HepG2 (cell line): Measurements from ENCODE around the gene SLC26A2. TPM values are rescaled to one million over a fixed set of nuclear protein-coding genes. Genes with fewer than 3 reads are reported as not detected.

ENCODE experiments used
- AHR ChIP-seq: IDR thresholded peaks from 2 replicates; pipeline ENCODE4 v1.6.1; 2018; ENCODE audit warnings: missing genetic modification reagents, missing compliant biosample characterization
- AKAP8 ChIP-seq: sonication (generic); formaldehyde crosslinking; IDR thresholded peaks from 2 replicates; pipeline ENCODE4 v1.5.1; 2020; ENCODE audit warnings: mild to moderate bottlenecking, missing genetic modification reagents
- CREM ChIP-seq, 2 experiments: sonication (generic) in 1 of 2; formaldehyde crosslinking in 1 of 2; IDR thresholded peaks; 2 replicates each; pipeline versions ENCODE4 v1.4.0 to v1.6.1; 2016 to 2020; ENCODE audit warnings: antibody characterized with exemption in 1 of 2, mild to moderate bottlenecking in 1 of 2, missing genetic modification reagents in 1 of 2
- FOXA3 ChIP-seq: IDR thresholded peaks from 2 replicates; pipeline ENCODE4 v1.6.1; 2016; ENCODE audit warnings: missing genetic modification reagents, missing compliant biosample characterization
- HDAC6 ChIP-seq: fragments of 200-600 bp; sonication (generic); IDR thresholded peaks from 2 replicates; pipeline ENCODE4 v1.7.0; 2017; ENCODE audit warnings: mild to moderate bottlenecking, antibody characterized with exemption, low read length, low read depth
- IRF2 ChIP-seq: IDR thresholded peaks from 2 replicates; pipeline ENCODE4 v1.6.1; 2018; ENCODE audit warnings: missing genetic modification reagents, missing compliant biosample characterization
- MATR3 ChIP-seq: sonication (generic); formaldehyde crosslinking; IDR thresholded peaks from 2 replicates; pipeline ENCODE4 v1.4.0; 2020; ENCODE audit warnings: missing genetic modification reagents
- NCOR1 ChIP-seq: fragments of 200-600 bp; sonication (generic); IDR thresholded peaks from 2 replicates; pipeline ENCODE4 v1.7.0; 2017; ENCODE audit warnings: antibody characterized with exemption, low read length, borderline replicate concordance
- SATB2 ChIP-seq: sonication (generic); formaldehyde crosslinking; IDR thresholded peaks from 2 replicates; pipeline ENCODE4 v1.5.0; 2020; ENCODE audit warnings: missing genetic modification reagents
- SMAD1 ChIP-seq: sonication (generic); formaldehyde crosslinking; IDR thresholded peaks from 2 replicates; pipeline ENCODE4 v1.4.0; 2020; ENCODE audit warnings: missing genetic modification reagents, low read depth, mild to moderate bottlenecking, borderline replicate concordance
- SMARCE1 ChIP-seq: fragments of 450-650 bp; IDR thresholded peaks from 2 replicates; pipeline ENCODE4 v1.6.1; 2017; ENCODE audit warnings: borderline replicate concordance
- SPEN ChIP-seq: sonication (generic); formaldehyde crosslinking; IDR thresholded peaks from 2 replicates; pipeline ENCODE4 v1.5.1; 2020; ENCODE audit warnings: low read depth, mild to moderate bottlenecking, missing genetic modification reagents
- SRSF4 ChIP-seq: fragments of 200-400 bp; formaldehyde crosslinking; IDR thresholded peaks from one replicate; pipeline ENCODE4 v1.6.1; 2018; ENCODE audit warnings: mild to moderate bottlenecking, low read depth, low read length, moderate library complexity; ENCODE audit not compliant: poor library complexity, severe bottlenecking
- TBX2 ChIP-seq: sonication (generic); formaldehyde crosslinking; IDR thresholded peaks from 2 replicates; pipeline ENCODE4 v1.5.0; 2020; ENCODE audit warnings: missing genetic modification reagents, mild to moderate bottlenecking, borderline replicate concordance
- TEAD2 ChIP-seq: sonication (generic); formaldehyde crosslinking; IDR thresholded peaks from 2 replicates; pipeline ENCODE4 v1.9.0; 2021; ENCODE audit warnings: missing genetic modification reagents
- ZFAT ChIP-seq: sonication (generic); formaldehyde crosslinking; conservative IDR thresholded peaks from 2 replicates; pipeline ENCODE4 v1.8.1; 2023; ENCODE audit warnings: missing genetic modification reagents, inconsistent platforms
- ZFX ChIP-seq: sonication (generic); formaldehyde crosslinking; IDR thresholded peaks from 2 replicates; pipeline ENCODE4 v1.4.0; 2020; ENCODE audit warnings: mild to moderate bottlenecking, low read depth, missing genetic modification reagents, moderate library complexity
- ZNF20 ChIP-seq: sonication (generic); formaldehyde crosslinking; IDR thresholded peaks from 2 replicates; pipeline ENCODE4 v1.4.0; 2020; ENCODE audit warnings: mild to moderate bottlenecking, moderate library complexity, missing genetic modification reagents
- ZNF678 ChIP-seq: sonication (generic); formaldehyde crosslinking; IDR thresholded peaks from 2 replicates; pipeline ENCODE4 v1.4.0; 2020; ENCODE audit warnings: mild to moderate bottlenecking, missing genetic modification reagents
- ZNF83 ChIP-seq: sonication (generic); formaldehyde crosslinking; IDR thresholded peaks from 2 replicates; pipeline ENCODE4 v1.4.0; 2020; ENCODE audit warnings: missing genetic modification reagents, mild to moderate bottlenecking, borderline replicate concordance
- ZSCAN9 ChIP-seq: IDR thresholded peaks from 2 replicates; pipeline ENCODE4 v1.6.1; 2016; ENCODE audit warnings: borderline replicate concordance
- polyA plus RNA-seq, 8 experiments: library from polyadenylated mRNA; depleted of rRNA in 3 of 8; stranded (reverse) in 7 of 8; unstranded in 1 of 8; fragments of >200 nt; fragmentation: Illumina TruSeq in 4 of 8; extraction: Trizol in 4 of 8; gene quantifications; 2 replicates each; pipeline versions ENCODE4 v1.2.1 to v1.2.3, GENCODE V29; 2011 to 2016; ENCODE audit warnings: low read depth in 4 of 8, missing spikeins in 1 of 8, mixed read lengths in 1 of 8; ENCODE audit not compliant: insufficient read depth in 1 of 8
- total RNA-seq, 5 experiments: library from RNA; depleted of rRNA; stranded (reverse); fragments of >200 nt; fragmentation: Illumina TruSeq; extraction: Trizol; gene quantifications; 2 replicates each; pipeline ENCODE4 v1.2.3, GENCODE V29; 2016; ENCODE audit warnings: low read depth in 1 of 5
- TF ChIP-seq, protein P1 (sequence below): sonication (generic); formaldehyde crosslinking; conservative IDR thresholded peaks from 2 replicates; pipeline ENCODE4 v1.8.0; 2022; ENCODE audit warnings: mild to moderate bottlenecking, moderate library complexity, missing genetic modification reagents
- TF ChIP-seq, protein P2 (sequence below): sonication (generic); formaldehyde crosslinking; IDR thresholded peaks from 2 replicates; pipeline ENCODE4 v1.4.0; 2020; ENCODE audit warnings: low read depth, mild to moderate bottlenecking, missing genetic modification reagents
- TF ChIP-seq, protein P3 (sequence below): sonication (generic); formaldehyde crosslinking; IDR thresholded peaks from 2 replicates; pipeline ENCODE4 v1.4.0; 2020; ENCODE audit warnings: missing genetic modification reagents, borderline replicate concordance

The SLC26A2 gene
- total and polyA plus RNA-seq, 2 of the 13 experiments (the other 11 are each of a cell fraction or from before 2014, with no cell fraction given), result 2.2 to 7.9 TPM

DNA sequence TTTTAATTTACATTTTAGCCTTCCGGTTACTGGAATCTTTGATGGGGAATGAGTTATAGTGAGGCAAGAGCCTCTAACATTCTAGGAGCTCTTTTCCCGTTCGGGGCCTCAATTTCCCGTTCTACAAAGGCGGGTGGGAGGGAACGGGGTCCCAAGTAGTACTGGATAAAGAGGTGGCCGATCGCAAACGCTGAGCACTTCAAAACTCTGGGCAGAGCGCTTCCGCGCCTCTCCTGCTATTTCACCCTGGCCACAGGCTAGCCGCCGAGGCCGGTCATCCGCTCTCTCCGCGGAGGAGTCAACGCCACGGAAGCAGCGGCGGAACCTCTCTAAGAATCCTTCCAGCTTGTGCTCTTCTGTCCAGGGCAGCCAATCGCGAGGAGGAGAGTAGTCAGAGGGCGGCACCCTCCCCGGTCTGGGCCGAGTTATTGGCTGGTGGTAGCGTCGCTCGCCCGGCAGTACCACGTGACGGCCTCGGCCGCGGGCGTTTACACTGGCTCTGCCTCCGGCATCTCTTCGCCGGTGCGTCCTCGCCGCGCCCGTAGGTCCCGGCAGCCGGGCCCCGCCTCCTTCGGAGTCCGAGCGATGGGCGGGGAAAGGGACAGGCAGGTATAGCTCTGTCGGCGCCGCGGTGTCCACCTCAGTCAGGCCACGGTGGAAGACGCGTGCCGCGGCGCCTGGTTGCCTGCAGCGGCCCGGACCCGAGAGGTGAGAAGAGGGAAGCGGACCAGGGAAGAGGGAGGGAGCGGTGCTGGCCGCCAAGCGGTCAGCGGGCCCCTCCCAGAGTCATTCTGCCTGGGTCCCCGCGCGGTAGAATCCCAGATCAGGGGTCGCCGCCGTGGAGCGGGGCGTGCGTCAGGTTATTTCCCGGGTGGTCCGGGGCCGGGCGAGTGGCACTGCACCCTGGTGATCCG lies at the start of gene SLC26A2 (continued):
- TF ChIP-seq, protein P1, sequence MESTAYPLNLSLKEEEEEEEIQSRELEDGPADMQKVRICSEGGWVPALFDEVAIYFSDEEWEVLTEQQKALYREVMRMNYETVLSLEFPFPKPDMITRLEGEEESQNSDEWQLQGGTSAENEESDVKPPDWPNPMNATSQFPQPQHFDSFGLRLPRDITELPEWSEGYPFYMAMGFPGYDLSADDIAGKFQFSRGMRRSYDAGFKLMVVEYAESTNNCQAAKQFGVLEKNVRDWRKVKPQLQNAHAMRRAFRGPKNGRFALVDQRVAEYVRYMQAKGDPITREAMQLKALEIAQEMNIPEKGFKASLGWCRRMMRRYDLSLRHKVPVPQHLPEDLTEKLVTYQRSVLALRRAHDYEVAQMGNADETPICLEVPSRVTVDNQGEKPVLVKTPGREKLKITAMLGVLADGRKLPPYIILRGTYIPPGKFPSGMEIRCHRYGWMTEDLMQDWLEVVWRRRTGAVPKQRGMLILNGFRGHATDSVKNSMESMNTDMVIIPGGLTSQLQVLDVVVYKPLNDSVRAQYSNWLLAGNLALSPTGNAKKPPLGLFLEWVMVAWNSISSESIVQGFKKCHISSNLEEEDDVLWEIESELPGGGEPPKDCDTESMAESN (CRISPR knock-in tag), result peak; percentile 22; the same call in 1 of the 2 replicates
- TF ChIP-seq SMAD1 (CRISPR knock-in tag) (no peak; the same call in 1 of the 2 replicates), AHR (CRISPR knock-in tag) (no peak), SRSF4 (no peak), TEAD2 (CRISPR knock-in tag) (no peak), NCOR1 (no peak), ZNF83 (CRISPR knock-in tag) (no peak), HDAC6 (no peak), ZNF20 (CRISPR knock-in tag) (no peak), ZNF678 (no peak), ZFX (CRISPR knock-in tag) (peak; percentile 69; the same call in 1 of the 2 replicates), MATR3 (CRISPR knock-in tag) (no peak), ZFAT (no peak), SATB2 (CRISPR knock-in tag) (no peak), SPEN (peak; percentile 25; the same call in 1 of the 2 replicates), SMARCE1 (no peak), TBX2 (no peak; the same call in 1 of the 2 replicates), FOXA3 (peak; percentile 73), ZSCAN9 (CRISPR knock-in tag) (peak; percentile 55; the same call in 1 of the 2 replicates), IRF2 (CRISPR knock-in tag) (peak; percentile 41; the same call in 1 of the 2 replicates), CREM (IDR thresholded peaks at IDR 0.05) (peak; percentile 54), CREM (CRISPR knock-in tag; IDR thresholded peaks at IDR 0.05) (no peak), AKAP8 (CRISPR knock-in tag) (no peak)
- TF ChIP-seq, protein P2, sequence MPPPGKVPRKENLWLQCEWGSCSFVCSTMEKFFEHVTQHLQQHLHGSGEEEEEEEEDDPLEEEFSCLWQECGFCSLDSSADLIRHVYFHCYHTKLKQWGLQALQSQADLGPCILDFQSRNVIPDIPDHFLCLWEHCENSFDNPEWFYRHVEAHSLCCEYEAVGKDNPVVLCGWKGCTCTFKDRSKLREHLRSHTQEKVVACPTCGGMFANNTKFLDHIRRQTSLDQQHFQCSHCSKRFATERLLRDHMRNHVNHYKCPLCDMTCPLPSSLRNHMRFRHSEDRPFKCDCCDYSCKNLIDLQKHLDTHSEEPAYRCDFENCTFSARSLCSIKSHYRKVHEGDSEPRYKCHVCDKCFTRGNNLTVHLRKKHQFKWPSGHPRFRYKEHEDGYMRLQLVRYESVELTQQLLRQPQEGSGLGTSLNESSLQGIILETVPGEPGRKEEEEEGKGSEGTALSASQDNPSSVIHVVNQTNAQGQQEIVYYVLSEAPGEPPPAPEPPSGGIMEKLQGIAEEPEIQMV, result no peak
- TF ChIP-seq, protein P3, sequence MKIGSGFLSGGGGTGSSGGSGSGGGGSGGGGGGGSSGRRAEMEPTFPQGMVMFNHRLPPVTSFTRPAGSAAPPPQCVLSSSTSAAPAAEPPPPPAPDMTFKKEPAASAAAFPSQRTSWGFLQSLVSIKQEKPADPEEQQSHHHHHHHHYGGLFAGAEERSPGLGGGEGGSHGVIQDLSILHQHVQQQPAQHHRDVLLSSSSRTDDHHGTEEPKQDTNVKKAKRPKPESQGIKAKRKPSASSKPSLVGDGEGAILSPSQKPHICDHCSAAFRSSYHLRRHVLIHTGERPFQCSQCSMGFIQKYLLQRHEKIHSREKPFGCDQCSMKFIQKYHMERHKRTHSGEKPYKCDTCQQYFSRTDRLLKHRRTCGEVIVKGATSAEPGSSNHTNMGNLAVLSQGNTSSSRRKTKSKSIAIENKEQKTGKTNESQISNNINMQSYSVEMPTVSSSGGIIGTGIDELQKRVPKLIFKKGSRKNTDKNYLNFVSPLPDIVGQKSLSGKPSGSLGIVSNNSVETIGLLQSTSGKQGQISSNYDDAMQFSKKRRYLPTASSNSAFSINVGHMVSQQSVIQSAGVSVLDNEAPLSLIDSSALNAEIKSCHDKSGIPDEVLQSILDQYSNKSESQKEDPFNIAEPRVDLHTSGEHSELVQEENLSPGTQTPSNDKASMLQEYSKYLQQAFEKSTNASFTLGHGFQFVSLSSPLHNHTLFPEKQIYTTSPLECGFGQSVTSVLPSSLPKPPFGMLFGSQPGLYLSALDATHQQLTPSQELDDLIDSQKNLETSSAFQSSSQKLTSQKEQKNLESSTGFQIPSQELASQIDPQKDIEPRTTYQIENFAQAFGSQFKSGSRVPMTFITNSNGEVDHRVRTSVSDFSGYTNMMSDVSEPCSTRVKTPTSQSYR (CRISPR knock-in tag), result no peak
